ENCODE data around the gene GRM1.

The GRM1 gene

DNA sequence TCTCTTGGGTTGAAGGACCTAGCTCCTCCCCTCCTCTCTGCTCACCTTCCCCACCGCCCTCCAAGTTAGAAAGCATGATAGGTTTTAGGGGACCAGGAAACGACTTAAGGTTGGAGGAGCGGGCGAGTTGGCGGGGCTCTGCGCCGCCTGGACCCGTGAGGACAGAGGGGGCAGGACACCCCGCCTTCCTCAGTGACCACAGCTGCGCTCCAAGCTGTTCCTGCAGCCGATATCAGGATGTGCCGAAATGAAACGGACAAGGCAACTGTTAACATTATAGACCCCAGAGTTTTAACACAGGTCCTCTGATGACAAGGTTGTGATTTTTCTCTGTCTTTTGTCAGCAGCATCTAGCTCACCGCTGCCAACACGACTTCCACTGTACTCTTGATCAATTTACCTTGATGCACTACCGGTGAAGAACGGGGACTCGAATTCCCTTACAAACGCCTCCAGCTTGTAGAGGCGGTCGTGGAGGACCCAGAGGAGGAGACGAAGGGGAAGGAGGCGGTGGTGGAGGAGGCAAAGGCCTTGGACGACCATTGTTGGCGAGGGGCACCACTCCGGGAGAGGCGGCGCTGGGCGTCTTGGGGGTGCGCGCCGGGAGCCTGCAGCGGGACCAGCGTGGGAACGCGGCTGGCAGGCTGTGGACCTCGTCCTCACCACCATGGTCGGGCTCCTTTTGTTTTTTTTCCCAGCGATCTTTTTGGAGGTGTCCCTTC lies at the start of gene GRM1:
Gene GRM1, plus strand, starts transcription at position 212 of the 722 bp plus-strand sequence. Its CDS starts 456 bp downstream, at position 668.
- no peak for DNase-seq

DNA sequence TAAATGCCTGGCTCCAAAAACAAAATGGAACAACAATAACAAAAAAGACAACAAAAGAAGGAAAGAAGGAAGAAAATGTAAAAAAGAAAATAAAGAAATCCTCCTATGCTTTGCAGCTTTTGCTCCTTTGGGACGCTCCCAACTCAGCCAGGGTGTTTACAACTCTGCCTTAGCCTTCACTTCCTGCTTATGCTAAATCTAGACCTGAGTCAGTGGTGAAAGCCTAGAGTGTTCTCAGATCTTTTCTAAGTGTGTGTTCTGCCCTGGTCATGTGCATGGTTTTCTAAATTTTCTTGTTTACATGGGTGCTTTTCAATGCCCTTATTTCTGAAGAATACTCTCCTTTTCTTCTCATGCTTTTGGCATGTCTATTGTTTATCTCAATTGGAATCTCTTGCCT lies 19.5 kb upstream of the GRM1 start:
- no peak for DNase-seq

DNA sequence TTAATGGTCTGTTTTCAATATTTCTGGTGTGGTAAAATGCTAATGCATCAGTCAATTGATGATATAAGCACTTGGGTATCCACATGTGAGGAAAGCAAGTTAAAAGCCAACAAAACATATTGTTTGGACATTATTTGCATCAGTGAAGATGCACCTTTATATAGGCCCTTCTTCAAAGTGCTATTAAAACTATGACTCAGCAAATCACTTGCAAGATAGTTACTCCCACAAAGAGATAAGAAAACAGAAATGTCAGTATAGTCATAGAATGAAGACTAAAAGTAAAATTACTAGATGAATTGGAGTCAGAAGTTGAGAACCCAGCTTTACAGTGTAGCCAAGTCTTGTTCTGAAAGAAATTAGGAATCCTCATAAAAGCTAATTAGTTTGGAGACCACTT lies 14.6 kb upstream of the GRM1 start:
- no peak for DNase-seq

DNA sequence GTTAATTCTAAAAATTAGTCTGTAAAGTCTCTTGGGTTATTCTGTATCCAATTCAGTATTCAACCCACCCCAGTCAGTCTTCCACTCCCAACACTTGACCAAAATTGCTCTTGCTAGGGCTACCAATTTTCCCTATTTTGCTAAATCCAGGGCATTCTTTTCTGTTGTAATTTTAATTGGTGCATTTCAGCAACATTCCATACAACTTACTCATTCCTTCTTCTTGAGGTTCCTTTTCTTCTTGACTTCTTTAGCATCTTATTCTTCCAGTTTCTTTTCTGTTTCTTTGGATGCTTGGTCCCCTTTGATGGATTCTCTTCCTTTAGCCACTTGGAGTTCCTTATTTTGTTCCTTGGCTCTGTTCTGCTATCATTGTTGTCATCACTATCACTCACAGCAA lies 11.2 kb upstream of the GRM1 start:
- no peak for DNase-seq

DNA sequence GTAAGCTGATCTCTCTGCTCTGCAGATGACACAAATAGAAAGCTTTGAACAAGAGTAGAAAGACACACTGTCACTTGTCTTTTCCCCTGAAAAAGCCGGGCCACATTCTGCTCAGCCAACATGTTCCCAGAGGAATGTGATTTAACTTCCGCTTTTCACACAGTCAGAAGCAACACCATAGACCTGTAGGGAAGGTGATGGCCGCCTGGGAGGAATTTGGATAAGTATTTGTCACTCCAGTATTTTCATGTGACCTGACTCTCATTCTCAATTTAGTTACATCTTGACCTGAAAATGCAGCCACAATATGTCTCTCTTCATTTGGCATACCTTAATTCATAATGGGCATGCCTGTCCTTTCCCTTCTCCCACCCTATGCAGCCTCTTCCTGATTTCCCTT lies 2.0 kb upstream of the GRM1 start:
- no peak for DNase-seq

DNA sequence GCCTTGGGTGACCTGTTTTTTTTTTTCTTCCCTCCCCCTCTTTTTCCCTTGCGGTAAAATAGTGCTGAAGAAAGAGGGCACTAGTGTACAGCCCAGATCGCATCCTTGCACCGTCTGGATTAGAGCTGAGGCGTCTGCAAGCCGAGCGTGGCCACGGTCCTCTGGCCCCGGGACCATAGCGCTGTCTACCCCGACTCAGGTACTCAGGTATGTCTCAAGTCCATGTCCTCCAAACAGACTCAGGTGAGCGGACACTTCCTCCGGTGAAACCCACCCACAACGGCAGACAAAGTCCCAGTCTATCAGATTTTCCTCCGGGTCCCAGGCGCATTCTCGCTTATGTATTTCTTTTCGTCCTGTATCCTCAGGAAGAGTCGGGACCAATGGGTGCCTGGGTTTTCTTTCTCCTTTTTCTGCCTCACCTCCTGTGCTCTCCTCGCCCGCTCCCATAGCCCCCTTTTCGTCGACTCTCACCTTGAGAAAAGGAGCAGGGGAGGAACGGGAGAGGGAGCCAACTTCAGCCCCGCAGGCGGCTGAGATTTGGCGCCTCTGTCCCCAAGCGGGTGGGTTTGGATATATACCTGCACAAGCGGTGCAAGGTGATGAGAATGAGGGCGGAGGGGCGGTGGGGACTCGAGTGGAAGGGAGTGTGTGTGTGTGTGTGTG lies 1.1 kb upstream of the GRM1 start:
- DNase-seq, result no peak

DNA sequence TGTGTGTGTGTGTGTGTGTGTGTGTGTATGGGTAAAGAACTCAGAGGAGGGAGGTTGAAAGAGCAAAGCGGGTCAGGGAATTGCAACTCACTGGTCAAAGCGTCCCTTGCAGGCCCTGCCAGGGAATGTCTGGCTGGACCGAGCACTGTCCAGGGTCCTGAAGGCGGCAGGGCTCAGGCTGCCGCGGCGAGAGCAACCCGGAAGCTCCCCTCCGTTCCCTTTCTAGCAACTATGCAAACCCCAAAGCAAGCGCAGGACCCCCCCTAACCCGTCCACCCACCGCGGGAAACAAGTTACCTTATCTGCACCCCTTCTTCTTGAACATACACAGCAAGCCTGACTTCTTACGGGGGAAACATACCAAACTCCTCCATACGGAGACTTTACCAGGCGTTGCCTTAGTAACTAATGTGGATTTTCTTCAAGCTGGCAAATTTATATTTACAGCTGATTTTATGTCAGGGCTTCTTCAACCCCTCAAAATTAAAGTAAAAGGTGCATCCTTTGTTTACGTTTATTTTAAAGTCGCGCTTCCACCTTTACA lies 538 bp upstream of the GRM1 start:
- DNase-seq, result peak; percentile 19

DNA sequence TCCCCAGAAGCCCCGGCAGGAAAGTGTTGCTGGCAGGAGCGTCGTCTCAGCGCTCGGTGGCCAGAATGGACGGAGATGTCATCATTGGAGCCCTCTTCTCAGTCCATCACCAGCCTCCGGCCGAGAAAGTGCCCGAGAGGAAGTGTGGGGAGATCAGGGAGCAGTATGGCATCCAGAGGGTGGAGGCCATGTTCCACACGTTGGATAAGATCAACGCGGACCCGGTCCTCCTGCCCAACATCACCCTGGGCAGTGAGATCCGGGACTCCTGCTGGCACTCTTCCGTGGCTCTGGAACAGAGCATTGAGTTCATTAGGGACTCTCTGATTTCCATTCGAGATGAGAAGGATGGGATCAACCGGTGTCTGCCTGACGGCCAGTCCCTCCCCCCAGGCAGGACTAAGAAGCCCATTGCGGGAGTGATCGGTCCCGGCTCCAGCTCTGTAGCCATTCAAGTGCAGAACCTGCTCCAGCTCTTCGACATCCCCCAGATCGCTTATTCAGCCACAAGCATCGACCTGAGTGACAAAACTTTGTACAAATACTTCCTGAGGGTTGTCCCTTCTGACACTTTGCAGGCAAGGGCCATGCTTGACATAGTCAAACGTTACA lies 817 bp downstream of the GRM1 start:
- no peak for DNase-seq

DNA sequence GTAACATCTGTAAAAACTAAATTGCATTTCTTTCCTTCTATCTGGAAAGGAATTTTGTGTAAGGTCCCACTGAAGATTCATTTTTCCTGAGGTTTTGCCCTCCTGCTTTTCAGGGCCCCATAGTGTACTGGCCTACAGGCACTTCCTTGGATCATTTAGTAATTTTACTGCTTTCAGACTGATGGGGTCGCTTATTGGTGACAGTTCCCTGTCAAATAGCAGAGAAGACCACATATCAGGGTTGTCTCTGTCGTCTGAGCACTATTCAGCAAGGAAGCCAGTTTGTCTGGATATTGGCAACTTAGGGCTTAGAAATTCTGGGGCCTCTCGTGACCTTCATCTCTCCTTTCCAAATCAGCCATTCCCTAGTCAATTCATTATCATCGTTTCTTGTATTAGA lies 3.5 kb downstream of the GRM1 start:
- DNase-seq, result no peak

DNA sequence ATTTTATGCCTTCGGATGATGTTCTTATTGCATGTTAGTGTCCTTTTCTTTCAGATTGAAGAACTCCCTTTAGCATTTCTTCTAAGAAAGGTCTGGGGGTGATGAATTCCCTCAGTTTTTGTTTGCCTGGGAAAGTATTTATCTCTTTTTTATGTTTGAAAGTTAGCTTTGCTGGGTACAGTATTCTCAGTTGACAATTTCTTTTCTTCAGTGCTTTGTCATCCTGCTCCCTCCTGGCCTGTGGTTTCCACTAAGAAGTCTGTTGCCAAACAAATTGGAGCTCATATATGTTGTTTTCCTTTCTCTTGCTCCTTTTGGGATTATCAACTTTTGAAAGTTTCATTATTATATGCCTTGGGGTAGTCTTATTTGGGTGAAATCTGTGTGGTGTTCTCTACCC lies 11.5 kb downstream of the GRM1 start:
- DNase-seq, result no peak

DNA sequence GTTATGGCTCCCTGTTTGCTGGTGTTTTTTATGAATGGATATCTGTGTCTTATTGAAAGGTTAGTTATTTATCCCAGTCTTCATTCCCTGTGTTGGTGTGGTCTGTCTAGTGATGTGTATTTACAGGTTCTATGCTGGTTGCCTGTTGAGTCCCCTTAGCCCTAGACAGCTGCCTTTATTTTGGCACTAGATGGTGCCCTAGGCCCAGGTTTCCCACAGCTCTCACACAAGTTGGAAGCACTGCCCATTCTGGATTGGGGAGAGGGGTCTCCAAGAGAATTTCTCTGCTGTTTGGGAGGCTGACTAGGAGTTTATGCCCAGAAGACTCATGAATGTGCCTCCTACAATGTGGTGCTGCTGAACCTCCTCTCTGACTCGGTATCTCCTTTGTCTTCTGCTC lies 12.4 kb downstream of the GRM1 start:
- no peak for DNase-seq

DNA sequence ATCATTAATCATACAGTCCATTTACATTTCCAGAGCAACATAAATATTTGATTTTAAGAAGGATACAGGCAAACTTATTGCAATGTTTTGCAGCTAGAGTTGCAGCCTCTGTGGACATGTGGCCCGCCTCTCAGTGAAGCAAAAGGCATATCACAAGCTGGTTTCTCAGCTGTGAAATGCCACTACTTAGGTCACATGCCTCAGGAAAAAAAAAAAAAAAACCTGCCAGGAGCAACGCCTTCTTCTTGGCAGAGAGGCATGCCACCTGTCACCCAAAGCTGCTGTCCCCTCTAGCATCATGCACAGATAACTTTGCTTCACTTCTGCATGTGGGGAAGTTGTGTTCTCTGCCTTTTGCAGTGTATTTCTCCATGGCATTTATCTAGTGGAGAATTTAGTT lies 18.5 kb downstream of the GRM1 start:
- DNase-seq, result no peak

DNA sequence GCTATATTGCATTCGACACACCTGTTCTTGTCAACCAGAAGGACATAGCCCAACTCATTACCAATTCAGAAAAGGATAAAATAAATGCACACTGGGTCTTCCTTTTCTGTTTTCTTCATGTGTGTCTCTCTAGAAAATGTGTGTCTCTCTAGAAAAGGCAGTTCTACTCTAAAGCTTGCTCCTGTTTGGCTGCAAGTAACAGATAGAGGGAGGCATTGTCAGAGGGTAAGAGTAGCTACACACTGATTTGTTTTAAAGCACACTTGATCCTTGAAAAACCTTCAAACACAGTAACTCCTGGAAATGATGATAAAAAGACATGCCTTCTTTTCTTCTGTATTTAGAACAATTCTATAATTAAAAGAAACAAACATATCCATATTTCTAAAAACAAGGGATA lies 21.3 kb downstream of the GRM1 start:
- DNase-seq, result no peak

DNA sequence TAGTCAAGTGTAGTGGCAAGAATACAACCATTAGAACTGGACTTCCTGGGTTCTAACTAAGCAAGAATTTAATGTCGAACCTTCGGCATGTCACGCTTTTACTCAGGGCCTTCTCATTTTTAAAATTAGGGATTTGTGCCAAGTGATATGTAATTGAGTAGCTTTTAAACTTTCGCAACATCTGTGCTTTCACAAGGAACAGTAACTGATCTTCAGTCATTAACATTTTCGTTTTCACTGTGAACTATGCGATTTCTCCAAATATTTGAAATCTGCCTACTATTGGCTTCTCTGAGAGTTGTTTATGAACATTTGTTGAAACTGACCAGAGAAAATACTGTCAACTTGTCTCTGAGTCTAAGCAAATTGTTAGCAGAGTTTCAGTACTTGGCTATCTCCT lies 27.6 kb downstream of the GRM1 start:
- DNase-seq, result no peak

DNA sequence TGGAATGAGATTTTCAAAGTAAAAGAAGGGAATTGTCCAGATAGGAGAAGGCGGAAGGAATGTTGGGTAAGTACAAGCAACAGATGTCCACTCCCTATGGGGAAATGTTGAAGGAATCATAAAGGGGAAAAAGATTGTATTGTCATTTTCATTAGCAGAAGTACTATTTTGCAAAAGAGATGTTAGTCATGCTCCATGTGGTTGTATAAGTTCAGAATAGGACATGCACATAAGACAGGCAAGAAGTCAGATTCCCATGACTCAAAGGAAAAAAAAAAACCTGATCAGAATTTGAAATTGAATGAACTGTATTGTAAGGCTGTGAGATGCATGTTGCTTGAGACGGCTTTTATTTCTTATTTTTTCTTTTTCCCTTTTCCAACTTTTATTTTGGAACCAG lies 36.8 kb downstream of the GRM1 start:
- no peak for DNase-seq

DNA sequence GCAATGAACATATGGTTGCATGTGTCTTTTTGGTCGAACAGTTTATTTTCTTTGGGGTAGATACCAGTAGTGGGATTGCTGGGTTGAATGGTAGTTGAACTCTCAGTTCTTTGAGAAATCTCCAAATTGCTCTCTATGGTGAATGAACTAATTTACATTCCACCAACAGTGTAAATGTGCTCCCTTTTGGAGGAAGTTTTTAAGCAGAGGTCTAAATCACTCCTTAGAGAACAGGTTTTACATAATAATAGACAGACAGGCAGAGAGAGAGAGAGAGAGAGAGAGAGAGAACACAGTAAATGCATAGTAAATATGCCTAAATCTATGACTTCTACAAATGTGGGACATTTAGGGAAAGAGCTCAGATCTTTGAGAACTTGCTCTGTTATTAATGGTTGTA lies 37.6 kb downstream of the GRM1 start:
- DNase-seq, result no peak

DNA sequence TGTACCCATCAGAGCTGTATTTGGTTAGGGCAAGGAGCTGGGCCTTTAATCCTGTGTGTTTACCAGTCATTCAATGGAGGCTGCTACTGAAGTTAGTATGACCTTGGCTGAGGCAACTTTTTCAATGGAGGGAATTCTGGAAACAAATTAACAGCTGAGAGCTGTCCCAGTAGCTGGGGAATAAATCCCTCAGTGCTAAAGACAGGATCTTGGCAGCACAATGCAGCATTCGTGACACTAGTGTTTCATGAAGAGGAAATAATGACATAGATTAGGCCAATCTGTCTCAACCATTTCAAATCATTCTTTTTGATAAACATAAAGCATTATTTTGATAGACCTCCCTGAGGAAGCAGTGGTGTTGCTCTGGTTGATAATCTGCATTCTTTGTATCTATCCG lies 42.9 kb downstream of the GRM1 start:
- DNase-seq, result no peak

DNA sequence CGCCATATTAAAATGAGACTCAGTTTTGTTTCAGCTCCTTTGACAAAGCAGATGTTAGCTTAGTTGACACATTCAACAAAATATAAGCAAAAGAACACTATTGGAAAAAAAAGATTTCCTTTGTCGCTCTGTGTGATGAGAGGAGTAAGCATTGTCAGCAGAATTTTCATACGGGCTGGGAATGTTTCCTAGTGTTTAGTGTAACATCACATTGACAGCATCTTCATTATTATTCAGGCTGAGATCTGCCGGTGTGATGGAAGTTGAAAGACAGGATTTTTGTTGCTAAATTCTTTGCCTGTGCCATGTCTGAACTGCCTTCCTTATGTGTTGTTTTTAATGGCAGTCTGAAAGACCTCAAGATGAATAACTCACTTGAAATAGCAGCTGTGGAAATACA lies 49.1 kb downstream of the GRM1 start:
- DNase-seq, result no peak

DNA sequence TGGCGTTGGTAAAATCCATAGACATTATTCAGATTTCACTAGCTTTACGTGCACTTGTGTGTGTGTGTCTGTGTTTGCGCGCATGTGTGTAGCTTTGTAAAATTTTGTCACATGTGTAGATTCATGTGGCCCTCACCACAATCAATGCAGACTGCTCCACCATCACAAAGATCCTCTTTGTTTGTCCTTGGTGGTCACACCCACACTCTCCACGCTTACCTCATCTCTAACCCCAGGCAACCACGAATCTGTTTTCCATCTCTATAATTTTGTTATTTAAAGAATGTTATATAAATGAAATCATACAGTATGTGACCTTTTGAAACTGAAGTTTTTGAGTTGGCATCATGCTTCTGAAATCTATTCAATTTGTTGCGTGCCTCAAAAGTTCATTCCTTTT lies 58.5 kb downstream of the GRM1 start:
- no peak for DNase-seq

DNA sequence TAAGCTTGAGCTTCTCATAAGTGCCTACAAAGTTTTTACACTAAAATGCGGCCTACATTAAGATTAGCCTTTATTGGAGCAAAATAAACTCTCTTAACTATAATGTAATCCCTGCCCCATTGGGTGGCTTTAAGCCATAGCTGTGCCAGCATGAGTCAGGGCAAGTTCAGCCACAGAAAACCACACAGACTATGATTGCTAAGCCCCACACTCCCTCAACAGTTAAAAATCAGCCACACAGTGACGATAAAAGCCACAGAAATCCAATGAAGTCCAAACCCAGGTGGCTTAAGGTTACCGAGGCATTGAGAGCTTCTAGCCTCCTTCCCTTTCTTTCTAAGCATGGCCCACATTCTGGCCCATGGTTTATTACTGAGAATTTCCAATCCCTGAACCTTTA lies 61.6 kb downstream of the GRM1 start:
- no peak for DNase-seq

DNA sequence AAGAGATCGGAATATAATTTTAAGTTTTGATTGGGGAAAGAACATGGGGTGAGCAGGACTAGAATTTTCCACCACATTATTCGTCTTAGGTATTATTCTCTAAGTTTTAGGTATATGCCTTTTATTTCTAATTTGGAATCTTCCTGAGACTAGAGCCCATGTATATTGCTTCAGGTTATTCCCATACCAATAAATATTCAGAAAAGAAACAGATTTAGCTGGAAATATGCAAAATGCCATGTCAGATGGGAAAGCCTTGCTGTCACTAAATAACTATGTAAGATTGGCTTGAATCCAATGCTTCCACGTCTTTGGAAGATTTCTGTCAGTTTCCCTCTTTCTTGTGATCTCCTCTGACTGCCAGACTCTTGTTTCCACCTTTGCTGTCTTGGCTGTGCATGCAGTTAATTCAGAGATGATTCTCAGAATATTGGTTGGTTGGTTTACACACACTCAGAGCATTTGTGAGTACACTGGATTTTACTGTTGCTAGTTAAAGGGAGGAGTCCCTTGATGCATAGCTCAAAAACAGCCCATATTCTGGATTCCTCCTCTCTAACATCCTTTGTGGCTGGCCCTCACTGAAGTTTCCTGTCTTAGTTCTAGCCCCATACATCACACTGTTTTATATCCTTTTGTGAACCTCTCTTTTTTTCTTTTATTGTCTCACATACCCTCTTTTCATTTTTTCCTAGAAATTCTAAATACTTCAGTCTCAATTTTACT lies 64.3 kb downstream of the GRM1 start:
- DNase-seq, result no peak

DNA sequence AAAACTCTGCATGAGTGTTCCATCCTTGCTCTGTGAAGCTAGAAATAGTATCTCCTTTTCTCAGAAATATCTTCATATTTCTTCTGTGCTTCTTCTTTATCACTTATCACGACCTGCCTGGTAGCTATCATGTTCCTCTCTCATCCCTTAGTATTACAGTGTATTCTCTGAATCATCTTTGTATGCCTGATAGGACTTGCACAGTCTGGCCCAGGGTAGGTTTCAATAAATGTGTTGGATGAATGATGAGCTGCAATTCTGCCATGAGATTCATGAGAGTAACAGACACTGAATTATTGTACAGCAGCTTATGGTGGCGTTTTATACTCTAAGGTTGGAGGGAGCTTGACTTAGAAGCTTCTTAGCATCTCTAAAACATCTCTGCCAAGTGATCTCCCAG lies 66.6 kb downstream of the GRM1 start:
- no peak for DNase-seq

DNA sequence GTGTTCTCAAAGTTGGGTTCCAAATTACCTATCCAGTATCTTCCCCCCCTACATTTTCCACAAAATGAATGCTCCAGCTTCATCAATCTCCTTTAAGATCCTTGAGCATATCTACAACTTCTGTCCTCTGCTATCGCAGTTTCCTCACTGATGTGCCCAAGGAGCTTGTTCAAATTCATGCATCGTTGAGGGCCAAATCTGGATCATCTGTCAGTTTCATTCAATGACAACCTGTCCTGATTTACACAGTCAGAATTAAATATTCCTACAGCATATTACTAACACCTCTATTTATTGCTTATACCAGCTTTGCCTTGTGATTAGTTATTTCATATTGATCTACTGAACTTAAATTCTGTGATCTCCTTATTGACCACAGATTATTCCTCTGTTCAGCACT lies 68.7 kb downstream of the GRM1 start:
- no peak for DNase-seq

DNA sequence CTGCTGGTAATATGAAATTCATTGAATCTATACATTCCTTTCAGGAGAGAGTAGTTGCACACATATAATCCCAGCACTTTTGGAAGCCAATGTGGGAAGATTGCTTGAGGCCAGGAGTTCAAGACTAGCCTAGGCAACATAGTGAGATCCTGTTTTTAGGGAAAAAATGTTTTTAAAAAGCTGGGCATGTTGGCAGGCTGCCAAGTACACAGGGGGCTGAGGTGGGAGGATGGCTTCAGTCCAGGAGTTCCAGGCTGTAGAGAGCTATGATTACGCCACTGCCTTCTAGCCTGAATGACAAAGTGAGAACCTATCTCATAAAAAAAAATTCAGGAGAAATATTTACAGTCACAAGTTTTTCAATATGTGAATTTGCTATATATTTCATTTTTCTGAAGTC lies 71.9 kb downstream of the GRM1 start:
- no peak for DNase-seq
